Common myeloid progenitor, CD34-positive (primary cell): Measurements from ENCODE around the gene UBE3C.

Experiments
- CTCF ChIA-PET: fragments of 350-600 bp; sonication (Branson Sonifier 250); formaldehyde crosslinking; loops from one replicate; lab custom pipeline; 2021; ENCODE audit warnings: antibody characterized with exemption; lab: Charles Lee
- POLR2A ChIA-PET: fragments of 350-600 bp; sonication (Branson Sonifier 250); formaldehyde crosslinking; loops from one replicate; lab custom pipeline; 2021; ENCODE audit warnings: antibody characterized with exemption; lab: Charles Lee
- DNase-seq, 3 donors: peaks; one replicate each; pipeline versions ENCODE4 v3.0.0 to v3.0.0-alpha.2; 2013
- H3K27ac ChIP-seq, 2 experiments: 1 replicate in 1 of 2; 2 replicates in 1 of 2; pipeline ENCODE4 v1.7.0; 2013; ENCODE audit warnings: inconsistent platforms in 2 of 2, low read length in 2 of 2, mild to moderate bottlenecking in 2 of 2, low read depth in 1 of 2, moderate library complexity in 1 of 2; ENCODE audit not compliant: severe bottlenecking in 2 of 2, insufficient read depth in 1 of 2, poor library complexity in 1 of 2
- H3K27me3 ChIP-seq, 5 experiments: replicated peaks in 2 of 5; 1 replicate in 3 of 5; 2 replicates in 2 of 5; pipeline versions ENCODE4 v1.6.1 to v1.7.0; 2013; ENCODE audit warnings: low read length in 4 of 5, mild to moderate bottlenecking in 2 of 5, moderate library complexity in 2 of 5, inconsistent platforms in 1 of 5; ENCODE audit not compliant: insufficient read depth in 5 of 5, control insufficient read depth in 4 of 5
- H3K36me3 ChIP-seq, 4 experiments: 1 replicate in 2 of 4; 2 replicates in 2 of 4; pipeline versions ENCODE4 v1.6.1 to v1.7.0; 2013; ENCODE audit warnings: low read length in 3 of 4, control low read depth in 1 of 4, mild to moderate bottlenecking in 1 of 4; ENCODE audit not compliant: control insufficient read depth in 4 of 4, insufficient read depth in 4 of 4
- H3K4me1 ChIP-seq, 4 experiments: 1 replicate in 3 of 4; 2 replicates in 1 of 4; pipeline versions ENCODE4 v1.6.1 to v1.7.1; 2013; ENCODE audit warnings: low read length in 3 of 4, mild to moderate bottlenecking in 3 of 4, control low read depth in 1 of 4, inconsistent platforms in 1 of 4, moderate library complexity in 1 of 4; ENCODE audit not compliant: control insufficient read depth in 4 of 4, insufficient read depth in 4 of 4; ENCODE audit errors: control extremely low read depth in 1 of 4
- H3K4me3 ChIP-seq, 7 experiments: 1 replicate in 4 of 7; 2 replicates in 3 of 7; pipeline versions ENCODE4 v1.5.1 to v1.7.0; 2013; ENCODE audit warnings: mild to moderate bottlenecking in 7 of 7, low read length in 6 of 7, moderate library complexity in 6 of 7, inconsistent platforms in 2 of 7, low read depth in 2 of 7, control low read depth in 1 of 7; ENCODE audit not compliant: insufficient read depth in 4 of 7, control insufficient read depth in 1 of 7; ENCODE audit errors: extremely low read depth in 1 of 7
- H3K9me3 ChIP-seq, 5 experiments: 1 replicate in 4 of 5; 2 replicates in 1 of 5; pipeline versions ENCODE4 v1.6.1 to v1.7.1; 2013; ENCODE audit warnings: low read length in 4 of 5, mild to moderate bottlenecking in 2 of 5, inconsistent platforms in 1 of 5, low read depth in 1 of 5, moderate library complexity in 1 of 5; ENCODE audit not compliant: control insufficient read depth in 4 of 5, insufficient read depth in 2 of 5; ENCODE audit errors: control extremely low read depth in 1 of 5
- WGBS: methylation state at CpG from one replicate; pipeline ENCODE4 v1.1.5; 2013; ENCODE audit not compliant: insufficient coverage; 5-methylcytosine and 5-hydroxymethylcytosine counted together

UBE3C gene

GRCh38 chr7:157299613-157300368 is 161.1 kb downstream of the UBE3C start:
- Histone ChIP-seq H3K27ac (peak overlapping the region; percentile 98 to 99), H3K9me3 (no peaks in the 10 kb centered on the region), H3K36me3 (no peaks in the 10 kb centered on the region), H3K4me1 (peaks cover 5 to 68% (median 59%) of the 10 kb centered on the region in 4 experiments), H3K27me3 (no peaks in the 10 kb centered on the region), H3K4me3 (no peak overlapping the region)
- CTCF ChIA-PET: interaction anchor here (0.8 to 3.8 kb wide), 10 partner anchors 9 to 104 kb away, joined by 3 to 26 read pairs (median 3); no protein-coding TSS in a partner anchor
- peak; percentile 75 to 93 (median 91) for DNase-seq
- 85% methylated on average over 19 of the region's 37 CpGs for WGBS
- POLR2A ChIA-PET: interaction anchor here (1.1 kb wide), 1 partner anchor 39 kb away, joined by 3 read pairs; no protein-coding TSS in a partner anchor

- ChIA-PET CTCF (interaction anchor here (0.8 to 3.8 kb wide), 11 partner anchors 10 to 103 kb away, joined by 3 to 26 read pairs (median 3); no protein-coding TSS in a partner anchor), POLR2A (interaction anchor here (1.1 kb wide), 1 partner anchor 39 kb away, joined by 3 read pairs; no protein-coding TSS in a partner anchor)
- peak overlapping the region; percentile 98 to 99 for H3K27ac ChIP-seq
- 90% methylated on average over 29 of the region's 29 CpGs for WGBS
- no peaks in the 10 kb centered on the region for H3K27me3 ChIP-seq
- no peak for DNase-seq
- peaks cover 5 to 71% (median 61%) of the 10 kb centered on the region in 4 experiments for H3K4me1 ChIP-seq
- no peaks in the 10 kb centered on the region for H3K9me3 ChIP-seq
- peak overlapping the region in 1 of 7 experiments; percentile 42 for H3K4me3 ChIP-seq
- no peaks in the 10 kb centered on the region for H3K36me3 ChIP-seq
Measured at GRCh38 chr7:157300369-157300825, 161.7 kb downstream of the UBE3C start.

- 54% methylated on average over 10 of the region's 10 CpGs for WGBS
- Histone ChIP-seq H3K36me3 (no peaks in the 10 kb centered on the region), H3K4me1 (peaks cover 5 to 82% (median 66%) of the 10 kb centered on the region in 4 experiments), H3K4me3 (peak overlapping the region in 5 of 7 experiments; percentile 8 to 59 (median 31)), H3K9me3 (no peaks in the 10 kb centered on the region), H3K27ac (peak overlapping the region; percentile 98 to 99), H3K27me3 (no peaks in the 10 kb centered on the region)
- DNase-seq: peak in 2 of 3 donors; percentile 18 to 37
- ChIA-PET CTCF (interaction anchor here (0.6 to 3.8 kb wide), 13 partner anchors 8 to 102 kb away, joined by 3 to 26 read pairs (median 5); partner anchors contain the start of gene DNAJB6), POLR2A (interaction anchor here (0.6 to 1.9 kb wide), 9 partner anchors 12 to 1529 kb away, joined by 3 to 13 read pairs (median 4); partner anchors contain the start of gene DNAJB6)
Measured at GRCh38 chr7:157301610-157302120, 162.9 kb downstream of the UBE3C start.

GRCh38 chr7:157306846-157307838 is 168.4 kb downstream of the UBE3C start:
- WGBS: 94% methylated on average over 26 of the region's 27 CpGs
- H3K9me3 ChIP-seq: no peaks in the 10 kb centered on the region
- no peaks in the 10 kb centered on the region for H3K27me3 ChIP-seq
- POLR2A ChIA-PET: interaction anchor here (0.6 kb wide), 2 partner anchors 31 kb away, joined by 3 read pairs; no protein-coding TSS in a partner anchor
- peak overlapping the region in 1 of 2 experiments; percentile 58 for H3K27ac ChIP-seq
- no peak overlapping the region for H3K4me3 ChIP-seq
- peaks cover 0 to 68% (median 35%) of the 10 kb centered on the region in 4 experiments for H3K4me1 ChIP-seq
- CTCF ChIA-PET: interaction anchor here (1.2 to 3.9 kb wide), 5 partner anchors 11 to 33 kb away, joined by 3 to 38 read pairs (median 6); no protein-coding TSS in a partner anchor
- no peak for DNase-seq
- H3K36me3 ChIP-seq: no peaks in the 10 kb centered on the region

DNA sequence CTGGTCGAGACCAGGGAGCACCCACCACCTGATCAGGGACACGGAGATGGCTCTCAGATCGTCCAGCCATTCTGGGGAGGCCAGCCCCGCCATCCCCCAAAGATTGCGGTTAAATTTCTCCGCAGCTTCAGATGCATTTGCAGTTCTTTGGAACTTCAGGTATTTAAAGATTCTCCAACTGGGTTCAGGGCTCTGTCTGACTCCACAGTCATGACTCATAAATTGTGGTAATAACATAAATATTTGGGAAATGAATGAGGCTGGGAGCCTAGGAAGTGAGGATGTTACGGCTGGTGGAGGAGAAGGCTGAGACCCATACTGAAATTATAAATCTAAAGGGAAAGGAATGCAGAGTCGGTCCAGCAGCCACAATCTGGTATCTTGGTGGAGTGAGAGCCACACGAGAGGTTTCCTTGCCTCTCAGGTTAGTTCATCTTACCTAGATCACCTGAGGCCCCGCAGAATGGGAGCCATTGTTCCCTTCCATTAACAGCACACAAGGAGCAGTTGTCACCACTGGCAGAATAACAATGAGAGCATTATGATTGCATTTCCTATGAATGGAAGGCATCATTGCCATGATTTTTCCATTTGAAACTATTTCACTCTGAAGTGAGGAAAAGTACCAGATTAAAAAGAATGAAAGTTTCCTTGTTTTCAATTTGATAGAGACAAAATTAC is 171.4 kb downstream of the UBE3C start:
- 99% methylated on average over 9 of the region's 10 CpGs for WGBS
- DNase-seq: no peak
- Histone ChIP-seq H3K4me3 (no peak overlapping the region), H3K4me1 (peaks cover 0 to 44% (median 26%) of the 10 kb centered on the region in 4 experiments), H3K27ac (no peak overlapping the region), H3K36me3 (no peaks in the 10 kb centered on the region), H3K27me3 (no peaks in the 10 kb centered on the region), H3K9me3 (no peaks in the 10 kb centered on the region)
- ChIA-PET CTCF (interaction anchor here (1.2 kb wide), 1 partner anchor 29 kb away, joined by 6 read pairs; no protein-coding TSS in a partner anchor), POLR2A (no interaction called here)

- ChIA-PET POLR2A (no interaction called here), CTCF (interaction anchor here (1.1 kb wide), 1 partner anchor 8 kb away, joined by 3 read pairs; no protein-coding TSS in a partner anchor)
- peaks cover 0 to 40% (median 26%) of the 10 kb centered on the region in 4 experiments for H3K4me1 ChIP-seq
- H3K27ac ChIP-seq: no peak overlapping the region
- WGBS: 100% methylated on average over 4 of the region's 7 CpGs
- H3K36me3 ChIP-seq: no peaks in the 10 kb centered on the region
- no peaks in the 10 kb centered on the region for H3K9me3 ChIP-seq
- no peaks in the 10 kb centered on the region for H3K27me3 ChIP-seq
- H3K4me3 ChIP-seq: no peak overlapping the region
- DNase-seq: no peak
Measured at GRCh38 chr7:157310676-157311185, 172.0 kb downstream of the UBE3C start.
